Measurements from ENCODE around the gene AGAP1. TPM values are rescaled to one million over a fixed set of nuclear protein-coding genes. Genes with fewer than 3 reads are reported as not detected.

AGAP1 gene
- total RNA-seq, 1 donor from 2014 or later: 47.2 TPM

DNA sequence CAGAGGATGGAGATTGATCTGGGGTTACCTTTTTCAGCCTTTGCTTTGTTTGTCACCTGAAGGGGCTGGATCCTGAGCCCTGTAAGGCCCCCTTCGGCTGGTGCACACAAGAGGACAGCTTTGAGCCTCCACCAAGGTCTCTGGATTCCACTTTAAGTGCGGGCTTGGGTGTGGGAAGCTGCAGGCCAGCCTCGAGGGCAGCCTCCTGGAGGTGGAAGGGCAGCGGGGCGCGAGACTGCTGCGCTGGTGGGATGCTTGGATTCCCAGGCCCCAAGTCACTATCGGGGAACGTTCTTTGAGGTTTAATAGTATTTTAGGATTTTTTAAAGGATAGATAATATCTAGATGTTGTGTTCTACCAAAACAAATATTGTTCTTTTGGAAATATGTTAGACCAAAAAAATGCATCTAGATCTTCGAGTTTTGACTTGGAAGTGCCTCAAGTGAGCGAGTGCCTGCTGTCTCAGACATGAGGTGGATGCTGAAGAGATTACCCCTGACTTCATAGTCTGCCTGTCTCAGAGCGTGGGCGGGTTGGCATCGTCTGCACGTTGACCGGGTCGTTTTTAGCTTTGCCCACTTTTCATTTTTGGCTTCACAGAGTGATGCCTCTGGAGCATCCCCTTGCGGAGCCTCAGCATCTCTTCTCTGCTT, 113.8 kb downstream of the AGAP1 start:
- DNase-seq (ENCODE audit: low spot score, unreplicated experiment): no peak
- Mint-ChIP-seq H3K4me1 (ENCODE audit: low read depth) (peaks cover 19% of the 10 kb centered on the region), H3K27ac (no peak overlapping the region), H3K36me3 (ENCODE audit: insufficient read depth) (peaks cover 3% of the 10 kb centered on the region), H3K27me3 (no peaks in the 10 kb centered on the region), H3K9me3 (ENCODE audit: low read depth) (no peaks in the 10 kb centered on the region), H3K4me3 (ENCODE audit: low read depth) (no peak overlapping the region)
- TF ChIP-seq, protein P1, sequence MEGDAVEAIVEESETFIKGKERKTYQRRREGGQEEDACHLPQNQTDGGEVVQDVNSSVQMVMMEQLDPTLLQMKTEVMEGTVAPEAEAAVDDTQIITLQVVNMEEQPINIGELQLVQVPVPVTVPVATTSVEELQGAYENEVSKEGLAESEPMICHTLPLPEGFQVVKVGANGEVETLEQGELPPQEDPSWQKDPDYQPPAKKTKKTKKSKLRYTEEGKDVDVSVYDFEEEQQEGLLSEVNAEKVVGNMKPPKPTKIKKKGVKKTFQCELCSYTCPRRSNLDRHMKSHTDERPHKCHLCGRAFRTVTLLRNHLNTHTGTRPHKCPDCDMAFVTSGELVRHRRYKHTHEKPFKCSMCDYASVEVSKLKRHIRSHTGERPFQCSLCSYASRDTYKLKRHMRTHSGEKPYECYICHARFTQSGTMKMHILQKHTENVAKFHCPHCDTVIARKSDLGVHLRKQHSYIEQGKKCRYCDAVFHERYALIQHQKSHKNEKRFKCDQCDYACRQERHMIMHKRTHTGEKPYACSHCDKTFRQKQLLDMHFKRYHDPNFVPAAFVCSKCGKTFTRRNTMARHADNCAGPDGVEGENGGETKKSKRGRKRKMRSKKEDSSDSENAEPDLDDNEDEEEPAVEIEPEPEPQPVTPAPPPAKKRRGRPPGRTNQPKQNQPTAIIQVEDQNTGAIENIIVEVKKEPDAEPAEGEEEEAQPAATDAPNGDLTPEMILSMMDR (IDR thresholded peaks at IDR 0.05; ENCODE audit: unreplicated experiment): no peak

DNA sequence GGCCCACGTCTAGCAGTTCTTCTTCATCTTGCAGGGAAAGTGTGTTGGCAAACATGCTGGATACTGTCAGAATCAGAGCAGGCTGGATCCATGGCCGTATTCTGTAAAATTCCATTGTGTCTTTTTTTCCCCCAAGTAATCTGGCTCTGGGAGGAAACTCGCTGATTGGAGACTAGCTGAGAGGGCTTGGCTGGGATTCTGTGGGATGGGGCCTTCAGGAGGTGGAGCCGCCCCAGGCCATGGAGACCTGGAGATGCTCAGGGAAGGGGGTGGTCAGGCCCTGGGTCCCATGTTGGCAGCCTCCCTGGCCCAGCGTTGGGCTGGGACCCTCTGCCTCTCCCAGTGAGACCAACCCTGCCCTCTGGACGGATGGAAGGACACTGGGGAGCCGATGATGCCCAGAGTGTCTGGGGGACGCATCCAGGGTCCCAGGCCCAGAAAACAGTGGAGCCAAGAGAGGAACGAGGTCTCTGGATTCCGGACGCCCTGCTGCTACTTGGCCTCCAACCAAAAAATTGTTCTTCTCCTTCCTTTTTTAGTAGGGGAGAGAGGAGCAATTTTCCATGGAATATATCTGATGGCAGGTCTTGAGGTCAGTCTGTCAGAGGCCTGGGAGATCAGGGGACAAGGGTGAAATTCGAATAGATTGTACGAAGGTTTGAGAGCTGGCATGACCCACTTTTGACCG, 114.5 kb downstream of the AGAP1 start:
- Mint-ChIP-seq H3K27ac (no peak overlapping the region), H3K36me3 (ENCODE audit: insufficient read depth) (peaks cover under 1% of the 10 kb centered on the region), H3K4me3 (ENCODE audit: low read depth) (no peak overlapping the region), H3K27me3 (no peaks in the 10 kb centered on the region), H3K9me3 (ENCODE audit: low read depth) (no peaks in the 10 kb centered on the region), H3K4me1 (ENCODE audit: low read depth) (peaks cover 21% of the 10 kb centered on the region)
- TF ChIP-seq, protein P1 (IDR thresholded peaks at IDR 0.05; ENCODE audit: unreplicated experiment): no peak
- DNase-seq (ENCODE audit: low spot score, unreplicated experiment): no peak

DNA sequence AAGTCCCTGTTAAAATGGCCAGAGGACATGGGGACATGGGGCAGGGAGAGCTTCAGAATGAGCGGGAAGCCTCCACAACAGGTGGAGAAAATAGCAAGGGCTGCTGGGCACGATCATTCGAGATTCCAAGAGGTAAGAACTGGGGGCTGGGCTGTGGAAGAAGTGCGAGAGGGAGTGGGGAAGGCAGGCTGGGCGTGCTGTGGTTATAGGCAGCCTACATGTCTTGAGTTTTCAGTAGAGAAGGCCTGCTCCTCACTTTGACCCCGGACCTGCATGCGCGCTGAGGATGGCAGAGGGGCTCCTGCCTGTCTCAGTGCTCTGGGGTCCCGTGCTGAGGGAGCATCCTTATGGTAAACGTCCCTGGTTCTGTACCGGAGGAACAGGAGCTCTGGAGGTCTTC, 115.5 kb downstream of the AGAP1 start:
- Mint-ChIP-seq H3K4me1 (ENCODE audit: low read depth) (peaks cover 21% of the 10 kb centered on the region), H3K9me3 (ENCODE audit: low read depth) (no peaks in the 10 kb centered on the region), H3K27me3 (no peaks in the 10 kb centered on the region), H3K27ac (no peak overlapping the region), H3K36me3 (ENCODE audit: insufficient read depth) (no peaks in the 10 kb centered on the region), H3K4me3 (ENCODE audit: low read depth) (no peak overlapping the region)
- TF ChIP-seq, protein P1 (IDR thresholded peaks at IDR 0.05; ENCODE audit: unreplicated experiment): no peak
- DNase-seq (ENCODE audit: low spot score, unreplicated experiment): no peak

DNA sequence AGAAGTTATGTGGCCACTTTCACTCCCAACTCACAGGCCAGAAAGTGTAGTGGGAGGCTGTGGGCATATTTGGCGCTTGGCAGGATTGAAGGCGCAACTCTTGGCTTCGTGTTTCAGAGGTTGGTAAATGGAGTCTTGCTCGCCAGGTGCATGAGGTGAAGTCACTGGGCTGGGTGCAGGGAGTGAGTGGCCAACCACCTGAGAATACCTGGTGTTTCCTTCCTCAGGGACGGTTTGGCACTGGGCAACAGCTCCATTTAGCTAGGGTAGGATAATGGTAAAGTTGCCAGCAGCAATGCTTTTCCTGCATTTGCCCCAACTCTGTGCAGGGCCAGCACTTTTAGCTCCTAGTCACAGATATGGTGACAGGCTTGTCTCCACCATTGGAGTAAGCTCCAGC, 115.9 kb downstream of the AGAP1 start:
- TF ChIP-seq, protein P1 (IDR thresholded peaks at IDR 0.05; ENCODE audit: unreplicated experiment): no peak
- peaks cover 21% of the 10 kb centered on the region for H3K4me1 Mint-ChIP-seq (ENCODE audit: low read depth)
- H3K27me3 Mint-ChIP-seq: no peaks in the 10 kb centered on the region
- no peak for DNase-seq (ENCODE audit: low spot score, unreplicated experiment)
- no peaks in the 10 kb centered on the region for H3K36me3 Mint-ChIP-seq (ENCODE audit: insufficient read depth)
- H3K9me3 Mint-ChIP-seq (ENCODE audit: low read depth): no peaks in the 10 kb centered on the region
- H3K4me3 Mint-ChIP-seq (ENCODE audit: low read depth): no peak overlapping the region
- H3K27ac Mint-ChIP-seq: no peak overlapping the region

DNA sequence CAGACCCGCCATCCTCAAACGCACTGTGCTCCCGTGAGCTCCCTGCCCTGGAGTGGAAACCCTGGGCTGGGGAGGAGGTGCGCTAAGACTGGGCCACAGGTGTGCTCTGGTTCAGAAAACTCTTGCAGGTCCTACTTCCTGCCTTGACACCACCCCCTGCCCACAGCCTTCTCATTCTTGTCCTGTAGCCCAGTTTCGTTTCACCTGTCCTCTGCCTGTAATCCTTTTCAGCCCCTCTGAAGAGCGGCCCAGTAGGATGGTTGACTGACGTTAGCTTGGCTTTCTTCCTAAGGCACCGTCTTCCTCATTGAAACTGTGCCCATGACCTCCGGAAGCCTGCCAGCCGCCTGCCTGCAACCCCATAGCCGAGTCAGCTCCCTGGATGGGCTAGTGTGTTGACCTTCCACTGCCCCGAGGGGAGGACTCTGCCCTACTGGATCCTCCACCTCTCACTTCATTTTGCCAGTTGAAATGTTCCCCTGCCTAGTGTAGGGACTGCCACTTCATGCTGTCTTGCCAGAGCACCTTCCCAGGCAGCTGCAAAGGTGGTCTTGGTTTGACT, 116.9 kb downstream of the AGAP1 start:
- no peak overlapping the region for H3K27ac Mint-ChIP-seq
- H3K27me3 Mint-ChIP-seq: no peaks in the 10 kb centered on the region
- TF ChIP-seq, protein P1 (IDR thresholded peaks at IDR 0.05; ENCODE audit: unreplicated experiment): no peak
- no peak overlapping the region for H3K4me3 Mint-ChIP-seq (ENCODE audit: low read depth)
- no peak for DNase-seq (ENCODE audit: low spot score, unreplicated experiment)
- no peaks in the 10 kb centered on the region for H3K9me3 Mint-ChIP-seq (ENCODE audit: low read depth)
- peaks cover 19% of the 10 kb centered on the region for H3K4me1 Mint-ChIP-seq (ENCODE audit: low read depth)
- H3K36me3 Mint-ChIP-seq (ENCODE audit: insufficient read depth): no peaks in the 10 kb centered on the region

Measured in progenitor cell of endocrine pancreas (in vitro differentiated cells).